HEK293 (cell line): Measurements from ENCODE around the gene SLC25A41.
A peak's percentile ranks its signal among the peaks of the same experiment; 100 is the strongest.

Experiments
- GLI4 ChIP-seq: fragments of 450-650 bp; formaldehyde crosslinking; IDR thresholded peaks from 2 replicates; pipeline ENCODE4 v1.5.1; 2016; ENCODE audit warnings: missing biosample characterization, missing genetic modification characterization
- GLIS2 ChIP-seq: fragments of 450-650 bp; formaldehyde crosslinking; IDR thresholded peaks from 2 replicates; pipeline ENCODE4 v1.5.1; 2016; ENCODE audit warnings: missing biosample characterization, missing genetic modification characterization
- HIC1 ChIP-seq: fragments of 450-650 bp; formaldehyde crosslinking; IDR thresholded peaks from 2 replicates; pipeline ENCODE4 v1.5.1; 2016; ENCODE audit warnings: missing biosample characterization, missing genetic modification characterization
- SCRT1 ChIP-seq: fragments of 450-650 bp; formaldehyde crosslinking; IDR thresholded peaks from 2 replicates; pipeline ENCODE4 v1.5.1; 2016; ENCODE audit warnings: missing biosample characterization, missing genetic modification characterization, borderline replicate concordance
- SCRT2 ChIP-seq: fragments of 450-650 bp; formaldehyde crosslinking; IDR thresholded peaks from 2 replicates; pipeline ENCODE4 v1.5.1; 2016; ENCODE audit warnings: missing biosample characterization, missing genetic modification characterization
- ZBTB11 ChIP-seq: fragments of 450-650 bp; formaldehyde crosslinking; conservative IDR thresholded peaks from 2 replicates; pipeline ENCODE4 v1.5.1; 2016; ENCODE audit warnings: low read depth, missing biosample characterization, missing genetic modification characterization
- ZBTB17 ChIP-seq: fragments of 450-650 bp; formaldehyde crosslinking; IDR thresholded peaks from 2 replicates; pipeline ENCODE4 v1.5.1; 2016; ENCODE audit warnings: missing biosample characterization, missing genetic modification characterization
- ZBTB20 ChIP-seq: fragments of 450-650 bp; formaldehyde crosslinking; IDR thresholded peaks from 2 replicates; pipeline ENCODE4 v1.5.1; 2016; ENCODE audit warnings: missing biosample characterization, missing genetic modification characterization
- ZBTB44 ChIP-seq: fragments of 450-650 bp; IDR thresholded peaks from 2 replicates; pipeline ENCODE4 v1.5.1; 2018; ENCODE audit warnings: missing biosample characterization, mild to moderate bottlenecking, missing genetic modification characterization
- ZEB2 ChIP-seq: fragments of 450-650 bp; formaldehyde crosslinking; IDR thresholded peaks from 2 replicates; pipeline ENCODE4 v1.5.1; 2016; ENCODE audit warnings: missing biosample characterization, missing genetic modification characterization
- ZNF121 ChIP-seq: fragments of 450-650 bp; formaldehyde crosslinking; IDR thresholded peaks from 2 replicates; pipeline ENCODE4 v1.5.1; 2016; ENCODE audit warnings: missing biosample characterization, missing genetic modification characterization
- ZNF146 ChIP-seq: fragments of 450-650 bp; formaldehyde crosslinking; IDR thresholded peaks from 2 replicates; pipeline ENCODE4 v1.5.1; 2016; ENCODE audit warnings: missing biosample characterization, missing genetic modification characterization
- ZNF202 ChIP-seq: fragments of 450-650 bp; formaldehyde crosslinking; IDR thresholded peaks from 2 replicates; pipeline ENCODE4 v1.5.1; 2016; ENCODE audit warnings: missing biosample characterization, missing genetic modification characterization, borderline replicate concordance
- ZNF280C ChIP-seq: fragments of 450-650 bp; formaldehyde crosslinking; IDR thresholded peaks from 2 replicates; pipeline ENCODE4 v1.5.1; 2016; ENCODE audit warnings: missing biosample characterization, missing genetic modification characterization
- ZNF391 ChIP-seq: fragments of 450-650 bp; formaldehyde crosslinking; IDR thresholded peaks from 2 replicates; pipeline ENCODE4 v1.5.1; 2016; ENCODE audit warnings: low read depth, missing biosample characterization, missing genetic modification characterization, borderline replicate concordance
- ZNF394 ChIP-seq: fragments of 450-650 bp; formaldehyde crosslinking; IDR thresholded peaks from 2 replicates; pipeline ENCODE4 v1.5.1; 2016; ENCODE audit warnings: missing biosample characterization, missing genetic modification characterization, mild to moderate bottlenecking, moderate library complexity, borderline replicate concordance
- ZNF433 ChIP-seq: fragments of 450-650 bp; formaldehyde crosslinking; IDR thresholded peaks from 2 replicates; pipeline ENCODE4 v1.5.1; 2016; ENCODE audit warnings: missing biosample characterization, missing genetic modification characterization, low read depth
- ZNF449 ChIP-seq: fragments of 450-650 bp; formaldehyde crosslinking; IDR thresholded peaks from 2 replicates; pipeline ENCODE4 v1.5.1; 2017; ENCODE audit warnings: missing biosample characterization, mild to moderate bottlenecking, missing genetic modification characterization, moderate library complexity
- ZNF548 ChIP-seq: fragments of 450-650 bp; formaldehyde crosslinking; IDR thresholded peaks from 2 replicates; pipeline ENCODE4 v1.5.1; 2016; ENCODE audit warnings: missing biosample characterization, missing genetic modification characterization
- ZNF555 ChIP-seq: fragments of 450-650 bp; formaldehyde crosslinking; conservative IDR thresholded peaks from 2 replicates; pipeline ENCODE4 v1.5.1; 2017; ENCODE audit warnings: missing biosample characterization, mild to moderate bottlenecking, missing genetic modification characterization, inconsistent platforms
- ZNF624 ChIP-seq: fragments of 450-650 bp; formaldehyde crosslinking; IDR thresholded peaks from 2 replicates; pipeline ENCODE4 v1.5.1; 2017; ENCODE audit warnings: missing biosample characterization, missing genetic modification characterization
- ZNF654 ChIP-seq: fragments of 450-650 bp; formaldehyde crosslinking; IDR thresholded peaks from 2 replicates; pipeline ENCODE4 v1.5.1; 2016; ENCODE audit warnings: low read depth, missing biosample characterization, missing genetic modification characterization
- ZNF768 ChIP-seq: fragments of 450-650 bp; formaldehyde crosslinking; IDR thresholded peaks from 2 replicates; pipeline ENCODE4 v1.5.1; 2018; ENCODE audit warnings: missing biosample characterization, mild to moderate bottlenecking, missing genetic modification characterization
- ZNF776 ChIP-seq: fragments of 450-650 bp; formaldehyde crosslinking; IDR thresholded peaks from 2 replicates; pipeline ENCODE4 v1.5.0; 2017; ENCODE audit warnings: missing biosample characterization, missing genetic modification characterization, borderline replicate concordance
- ZNF792 ChIP-seq: fragments of 450-650 bp; formaldehyde crosslinking; IDR thresholded peaks from 2 replicates; pipeline ENCODE4 v1.5.1; 2016; ENCODE audit warnings: missing biosample characterization, missing genetic modification characterization
- ZSCAN30 ChIP-seq: fragments of 450-650 bp; IDR thresholded peaks from 2 replicates; pipeline ENCODE4 v1.5.1; 2018; ENCODE audit warnings: missing biosample characterization, mild to moderate bottlenecking, missing genetic modification characterization, moderate library complexity

The SLC25A41 gene

GRCh38 chr19:6412447-6413091 lies 21.0 kb downstream of the SLC25A41 start (continued):
- TF ChIP-seq ZNF548 (tag by site-specific recombination) (no peak), ZNF654 (tag by site-specific recombination) (no peak), ZEB2 (tag by site-specific recombination) (peak; percentile 59; the same call in 1 of the 2 replicates), SCRT2 (peak; percentile 92), GLI4 (no peak), ZNF776 (tag by site-specific recombination) (no peak), ZNF394 (tag by site-specific recombination) (no peak), ZNF121 (no peak), ZNF449 (tag by site-specific recombination) (no peak), ZNF555 (tag by site-specific recombination) (no peak), ZBTB17 (tag by site-specific recombination) (no peak), SCRT1 (peak; percentile 49; the same call in 1 of the 2 replicates), ZBTB44 (tag by site-specific recombination) (peak; percentile 42; the same call in 1 of the 2 replicates), GLIS2 (tag by site-specific recombination) (peak; percentile 67), ZNF433 (tag by site-specific recombination) (no peak), ZBTB20 (no peak), ZNF768 (tag by site-specific recombination) (no peak), ZNF792 (no peak), ZNF280C (no peak), ZBTB11 (no peak), ZNF624 (no peak), ZSCAN30 (tag by site-specific recombination) (peak; percentile 59; the same call in 1 of the 2 replicates), ZNF391 (no peak), ZNF202 (tag by site-specific recombination) (no peak), HIC1 (tag by site-specific recombination) (peak; percentile 44; the same call in 1 of the 2 replicates), ZNF146 (tag by site-specific recombination) (no peak)
